Non-pigmented ciliary epithelial cell (primary cell): ENCODE measurements around the gene ZDHHC14.
A peak's percentile ranks its signal among the peaks of the same experiment; 100 is the strongest.

Experiments
- DNase-seq: peaks from one replicate; pipeline ENCODE4 v3.0.0-alpha.2; 2010; ENCODE audit warnings: low read depth

Gene ZDHHC14

GRCh38 chr6:157493173-157493572, 112.2 kb downstream of the ZDHHC14 start:
- DNase-seq, result no peak

- DNase-seq, result no peak
Measured at GRCh38 chr6:157493576-157493975, 112.6 kb downstream of the ZDHHC14 start.

- no peak for DNase-seq
Measured at GRCh38 chr6:157494132-157494710, 113.2 kb downstream of the ZDHHC14 start.

DNA sequence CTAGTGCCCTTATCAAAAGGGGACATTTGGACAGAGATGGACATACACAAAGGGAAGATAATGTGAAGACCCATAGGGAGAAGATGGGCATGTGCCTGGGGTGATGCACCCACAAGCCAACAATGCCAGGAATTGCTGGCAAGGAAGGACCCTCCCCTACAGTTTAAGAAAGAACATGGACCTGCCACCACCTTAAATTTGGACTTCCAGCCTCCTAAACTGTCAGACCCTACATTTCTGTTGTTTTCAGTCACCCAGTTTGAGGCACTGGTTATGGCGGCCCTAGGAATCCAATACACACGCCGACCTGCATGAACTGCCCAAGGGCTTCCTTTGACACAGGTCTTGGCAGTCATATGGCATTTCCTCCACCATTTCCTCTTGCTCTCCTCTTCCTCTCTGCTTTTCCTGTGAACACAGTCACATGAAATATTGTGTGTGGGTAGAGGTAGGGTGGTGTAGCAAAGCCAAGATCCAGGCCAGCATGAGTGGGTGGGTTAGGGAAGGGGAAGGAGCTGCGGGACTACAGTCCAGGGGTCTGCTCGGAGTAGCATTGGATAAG, 115.6 kb downstream of the ZDHHC14 start:
- no peak for DNase-seq

DNA sequence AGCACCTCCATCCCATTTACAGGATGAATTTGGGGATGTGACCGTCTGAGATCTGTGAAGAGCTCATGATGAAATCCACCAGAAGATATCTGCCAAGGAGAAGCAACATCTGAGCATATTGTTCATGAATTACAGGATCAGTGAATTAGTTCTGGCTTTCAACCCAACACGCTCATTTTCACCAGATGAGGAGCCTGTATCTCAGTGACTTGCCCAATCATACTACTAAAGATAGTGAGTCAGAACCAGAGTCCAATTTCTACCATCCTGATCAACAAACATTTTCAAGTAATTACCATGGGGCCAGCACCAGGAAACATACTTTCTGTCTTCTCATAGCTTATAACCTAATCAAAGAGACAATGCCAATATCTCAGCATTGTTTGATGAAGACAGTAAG, 116.6 kb downstream of the ZDHHC14 start:
- no peak for DNase-seq

DNA sequence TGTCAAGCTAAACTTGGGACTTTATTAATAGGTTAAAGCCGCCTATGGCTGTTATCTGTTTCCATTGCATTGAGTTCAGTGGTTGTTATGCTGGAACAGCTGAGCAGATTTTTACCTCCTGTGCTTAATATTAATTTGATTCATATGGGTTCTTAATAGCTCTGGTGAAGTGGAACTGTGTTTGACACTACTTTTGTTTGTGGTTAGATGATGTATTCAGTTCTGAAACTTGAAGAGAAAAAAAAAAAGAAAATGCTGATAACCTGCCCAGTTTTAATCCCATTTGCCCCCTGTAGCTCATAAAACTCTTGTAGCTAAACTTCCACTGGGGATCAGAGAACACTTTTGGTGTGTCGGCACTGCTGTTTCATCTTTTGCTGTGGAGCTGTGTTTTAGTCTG, 117.8 kb downstream of the ZDHHC14 start:
- DNase-seq, result no peak

DNA sequence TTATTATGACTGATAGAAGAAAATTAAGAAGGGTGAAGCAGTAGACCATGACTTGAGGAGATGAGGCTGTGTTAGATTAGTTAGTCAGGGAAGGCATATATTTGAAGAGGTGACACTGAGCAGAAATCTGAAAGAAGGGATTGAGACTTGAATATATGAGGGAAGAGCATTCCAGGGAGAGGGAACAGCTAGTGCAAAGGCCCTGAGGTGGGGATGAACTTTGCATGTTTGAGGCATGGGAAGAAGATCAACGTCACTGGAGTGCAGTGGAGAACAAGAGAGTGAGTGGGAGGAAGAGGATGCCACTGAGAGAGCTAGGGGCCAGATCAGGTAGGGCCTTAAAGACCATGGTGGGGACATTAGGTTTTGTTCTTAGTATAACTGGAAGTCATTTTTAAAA, 119.0 kb downstream of the ZDHHC14 start:
- no peak for DNase-seq

DNA sequence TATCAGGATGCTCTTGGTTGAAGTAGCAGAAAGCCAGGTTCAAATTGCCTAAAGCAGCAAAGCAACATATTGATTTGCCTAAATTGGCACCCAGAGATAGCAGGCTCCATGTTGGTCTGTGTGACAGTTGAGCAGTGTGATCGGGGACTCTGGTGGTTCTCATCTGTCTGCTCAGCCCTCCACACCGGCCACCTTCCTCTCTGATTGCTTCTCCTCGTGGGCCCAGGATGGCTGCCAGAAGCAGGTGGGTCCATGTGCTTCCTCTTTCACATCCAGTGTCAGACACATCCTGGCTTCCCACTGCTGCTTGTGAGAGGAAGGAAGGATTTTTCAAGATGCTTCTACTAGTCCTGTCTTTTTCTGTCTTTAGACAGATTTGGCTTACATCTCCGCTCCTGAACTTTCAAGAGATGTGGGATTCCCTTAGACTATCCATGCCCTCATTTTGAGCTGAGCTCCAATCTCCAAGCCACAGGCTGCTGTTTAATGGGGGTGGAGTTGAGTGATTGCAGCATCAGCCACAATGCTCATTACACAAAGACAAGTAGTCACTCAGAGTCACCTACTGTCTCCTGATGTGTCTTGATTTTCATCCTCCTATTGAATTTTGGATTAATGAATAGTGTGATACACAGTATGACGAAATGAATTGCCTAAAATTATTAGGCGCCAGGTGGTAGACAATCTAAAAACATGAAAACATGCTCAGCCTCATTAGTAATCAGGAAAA, 122.2 kb downstream of the ZDHHC14 start:
- DNase-seq, result no peak

- no peak for DNase-seq
Measured at GRCh38 chr6:157505912-157506491, 125.0 kb downstream of the ZDHHC14 start.

DNA sequence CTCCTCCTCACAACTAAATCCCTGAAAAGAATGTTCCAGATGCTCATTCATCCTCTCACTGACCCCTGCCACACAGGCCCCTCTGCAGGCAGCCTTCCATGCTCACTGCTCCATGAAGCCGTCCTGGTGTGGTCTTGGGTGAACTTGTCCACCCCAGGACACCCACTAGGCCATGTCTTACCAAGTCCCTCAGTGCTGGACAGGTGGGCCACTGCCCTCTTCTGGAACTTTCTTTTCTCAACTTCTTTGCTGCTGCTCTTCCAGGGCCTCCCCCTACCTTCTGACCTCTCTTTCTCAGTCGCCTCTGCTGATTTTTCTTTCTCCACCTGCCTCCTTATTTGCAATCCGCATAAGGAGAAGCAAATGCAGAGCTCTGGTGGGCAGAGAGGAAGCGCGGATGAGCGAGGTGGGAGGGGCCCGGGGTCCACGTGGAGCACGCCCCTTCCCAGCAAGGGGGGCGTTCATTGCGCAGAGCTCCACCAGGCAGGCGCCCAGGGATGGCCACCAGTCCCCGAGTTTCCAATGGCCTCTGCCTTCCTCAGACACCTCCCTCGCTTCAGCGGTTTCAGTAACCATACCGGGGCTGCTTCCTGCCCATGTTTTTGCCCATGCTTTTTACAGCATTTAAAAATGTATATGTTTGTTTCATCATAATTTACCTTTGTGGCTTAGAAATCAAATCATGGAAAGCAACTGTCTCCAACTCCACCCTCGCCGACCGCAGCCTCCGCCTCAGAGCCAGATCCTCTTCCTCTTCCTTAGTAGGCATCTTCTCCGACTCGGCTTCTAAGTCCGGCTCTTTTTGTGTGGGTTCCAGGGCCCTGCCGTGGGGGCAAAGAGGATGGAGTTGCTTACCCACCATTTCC, 129.6 kb downstream of the ZDHHC14 start:
- no peak for DNase-seq

DNA sequence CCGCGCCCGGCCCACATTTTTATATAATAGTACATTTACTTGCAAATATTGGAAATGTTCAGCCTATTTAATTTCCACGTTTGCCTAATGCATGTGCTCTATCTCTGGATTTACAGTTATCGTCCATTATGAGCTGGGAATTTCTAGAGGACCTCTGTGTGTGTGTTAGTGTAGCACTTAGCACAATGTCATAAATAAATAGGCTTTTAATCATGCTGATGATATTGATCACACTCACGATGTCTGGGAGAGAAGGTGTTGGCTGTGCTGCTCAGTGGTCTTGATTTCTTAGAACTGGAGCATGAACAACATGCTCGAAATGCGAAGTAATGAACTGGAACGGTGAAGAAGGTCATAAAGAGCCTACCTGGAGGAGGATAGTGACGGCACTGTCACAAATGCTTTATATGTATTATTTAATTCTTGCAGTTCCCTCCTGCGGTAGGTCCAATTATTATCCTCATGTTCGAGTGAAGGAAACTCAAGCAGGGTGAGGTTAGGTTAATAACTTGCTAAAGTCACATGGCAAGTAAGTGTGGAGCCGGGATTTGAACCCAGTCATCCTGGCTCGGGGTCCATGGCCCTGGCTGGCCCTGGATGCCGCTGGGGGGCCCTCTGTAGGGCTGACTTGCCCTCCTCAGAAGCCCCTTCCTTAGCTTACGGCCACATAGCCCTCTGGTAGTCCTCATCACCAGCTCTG, 130.8 kb downstream of the ZDHHC14 start:
- DNase-seq, result no peak

DNA sequence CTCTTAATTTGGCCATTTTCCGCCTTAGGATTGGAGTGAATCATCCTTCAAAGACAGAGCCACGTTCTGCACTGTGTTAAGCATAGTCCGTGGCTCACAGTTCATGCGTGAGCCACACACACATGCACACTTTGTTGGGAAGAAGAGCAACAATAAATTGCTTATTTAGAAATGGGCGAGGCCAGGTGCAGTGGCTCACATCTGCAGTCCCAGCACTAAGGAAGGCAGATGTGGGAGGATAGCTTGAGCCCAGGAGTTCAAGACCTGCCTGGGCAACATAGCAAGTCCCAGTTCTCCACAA, 131.3 kb downstream of the ZDHHC14 start:
- DNase-seq, result no peak

- no peak for DNase-seq
Measured at GRCh38 chr6:157513004-157513603, 132.1 kb downstream of the ZDHHC14 start.

GRCh38 chr6:157513619-157514485, 132.9 kb downstream of the ZDHHC14 start:
- DNase-seq, result no peak

- DNase-seq, result peak; percentile 17
Measured at GRCh38 chr6:157514659-157515496, 133.9 kb downstream of the ZDHHC14 start.

GRCh38 chr6:157516319-157517026, 135.5 kb downstream of the ZDHHC14 start:
- DNase-seq, result no peak

DNA sequence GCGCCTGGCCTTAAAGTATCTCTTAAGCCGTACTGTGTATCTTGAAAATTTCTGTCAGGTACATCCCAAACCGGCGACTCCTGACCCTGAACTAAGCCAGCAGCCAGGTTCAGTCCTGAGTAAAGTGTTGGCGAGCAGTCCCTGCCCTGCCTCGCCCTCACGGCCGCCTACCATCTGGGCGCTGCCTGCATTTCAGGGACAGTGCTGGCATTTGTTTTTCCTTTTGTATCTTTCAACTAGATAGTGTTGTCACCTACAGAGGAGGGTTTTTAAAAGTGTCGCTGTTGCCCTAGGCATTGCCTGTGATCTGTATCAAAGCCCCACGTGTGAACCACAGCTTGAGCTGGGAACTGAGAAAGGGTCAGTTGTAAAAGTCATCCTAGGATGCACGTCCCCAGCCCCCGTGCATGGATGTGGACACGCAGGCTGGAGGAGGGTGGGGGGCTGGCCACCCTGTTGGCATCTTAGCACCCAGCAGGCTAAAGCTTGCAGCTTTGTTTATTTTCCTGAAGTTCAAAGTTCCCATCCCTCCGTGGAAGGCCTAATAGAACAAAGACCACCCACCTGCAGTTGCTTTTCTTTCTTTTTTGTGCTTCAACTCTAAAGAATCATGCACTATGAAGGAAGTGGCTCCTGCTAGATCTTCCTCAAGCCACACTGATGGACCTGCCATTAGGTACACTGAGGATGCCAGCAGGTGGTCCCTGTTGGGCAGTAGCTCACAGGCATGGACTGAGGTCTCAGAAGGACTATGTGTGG, 136.8 kb downstream of the ZDHHC14 start:
- DNase-seq, result no peak
